ENCODE results near the gene SERPINA1. TPM values are rescaled to one million over a fixed set of nuclear protein-coding genes. Genes with fewer than 3 reads are reported as not detected.

The SERPINA1 gene
- total and polyA plus RNA-seq, 10 of the 15 experiments (the other 5 are each of a cell fraction or from before 2014, with no cell fraction given), result 0.16 to 6.6 (median 0.53) TPM

DNA sequence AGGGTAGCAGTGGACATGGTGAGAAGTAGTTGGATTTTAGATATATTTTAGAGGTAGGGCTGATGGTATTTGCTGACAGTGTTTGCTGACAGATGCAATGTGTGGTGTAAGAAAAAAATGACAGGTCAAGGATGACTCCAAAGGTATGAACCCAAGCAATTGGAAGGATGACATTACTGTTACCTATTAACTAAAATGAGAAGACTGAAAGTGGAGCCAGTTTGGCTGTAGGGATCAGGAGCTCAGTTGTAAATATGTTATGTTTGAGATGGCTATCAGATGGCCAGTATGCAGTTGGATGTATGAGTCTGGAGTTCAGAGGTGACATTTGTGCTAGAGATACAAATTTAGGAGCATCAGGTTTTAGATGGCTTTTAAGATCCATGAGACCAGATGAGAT, 47.9 kb downstream of the SERPINA1 start:
- FAIRE-seq, result no peak
- TF ChIP-seq POLR2A (IDR thresholded peaks at IDR 0.05; ENCODE audit: low read depth, low read length) (no peak), KDM1A (IDR thresholded peaks at IDR 0.05; ENCODE audit: borderline replicate concordance) (no peak), ZZZ3 (IDR thresholded peaks at IDR 0.05; ENCODE audit: control insufficient read depth, insufficient read length, low read depth) (no peak), SPI1 (IDR thresholded peaks at IDR 0.05; ENCODE audit: borderline replicate concordance, insufficient read depth, low read depth, low read length) (no peak)
- TF ChIP-seq, protein P1, sequence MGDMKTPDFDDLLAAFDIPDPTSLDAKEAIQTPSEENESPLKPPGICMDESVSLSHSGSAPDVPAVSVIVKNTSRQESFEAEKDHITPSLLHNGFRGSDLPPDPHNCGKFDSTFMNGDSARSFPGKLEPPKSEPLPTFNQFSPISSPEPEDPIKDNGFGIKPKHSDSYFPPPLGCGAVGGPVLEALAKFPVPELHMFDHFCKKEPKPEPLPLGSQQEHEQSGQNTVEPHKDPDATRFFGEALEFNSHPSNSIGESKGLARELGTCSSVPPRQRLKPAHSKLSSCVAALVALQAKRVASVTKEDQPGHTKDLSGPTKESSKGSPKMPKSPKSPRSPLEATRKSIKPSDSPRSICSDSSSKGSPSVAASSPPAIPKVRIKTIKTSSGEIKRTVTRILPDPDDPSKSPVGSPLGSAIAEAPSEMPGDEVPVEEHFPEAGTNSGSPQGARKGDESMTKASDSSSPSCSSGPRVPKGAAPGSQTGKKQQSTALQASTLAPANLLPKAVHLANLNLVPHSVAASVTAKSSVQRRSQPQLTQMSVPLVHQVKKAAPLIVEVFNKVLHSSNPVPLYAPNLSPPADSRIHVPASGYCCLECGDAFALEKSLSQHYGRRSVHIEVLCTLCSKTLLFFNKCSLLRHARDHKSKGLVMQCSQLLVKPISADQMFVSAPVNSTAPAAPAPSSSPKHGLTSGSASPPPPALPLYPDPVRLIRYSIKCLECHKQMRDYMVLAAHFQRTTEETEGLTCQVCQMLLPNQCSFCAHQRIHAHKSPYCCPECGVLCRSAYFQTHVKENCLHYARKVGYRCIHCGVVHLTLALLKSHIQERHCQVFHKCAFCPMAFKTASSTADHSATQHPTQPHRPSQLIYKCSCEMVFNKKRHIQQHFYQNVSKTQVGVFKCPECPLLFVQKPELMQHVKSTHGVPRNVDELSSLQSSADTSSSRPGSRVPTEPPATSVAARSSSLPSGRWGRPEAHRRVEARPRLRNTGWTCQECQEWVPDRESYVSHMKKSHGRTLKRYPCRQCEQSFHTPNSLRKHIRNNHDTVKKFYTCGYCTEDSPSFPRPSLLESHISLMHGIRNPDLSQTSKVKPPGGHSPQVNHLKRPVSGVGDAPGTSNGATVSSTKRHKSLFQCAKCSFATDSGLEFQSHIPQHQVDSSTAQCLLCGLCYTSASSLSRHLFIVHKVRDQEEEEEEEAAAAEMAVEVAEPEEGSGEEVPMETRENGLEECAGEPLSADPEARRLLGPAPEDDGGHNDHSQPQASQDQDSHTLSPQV (IDR thresholded peaks at IDR 0.05), result no peak

More for the DNA sequence above, 47.9 kb downstream of the SERPINA1 start:
- Histone ChIP-seq H2AFZ (ENCODE audit: control insufficient read depth, low read depth, low read length) (no peak overlapping the region), H3K9me3 (replicated peaks; ENCODE audit: control insufficient read depth, insufficient read depth, low read length) (peaks cover 5% of the 10 kb centered on the region; the same call in 2 of the 3 replicates), H3K27ac (ENCODE audit: control insufficient read depth, insufficient read depth) (no peak overlapping the region), H3K9ac (ENCODE audit: control insufficient read depth, insufficient read depth, low read length) (no peak overlapping the region), H3K4me2 (ENCODE audit: control insufficient read depth, insufficient read depth) (no peak overlapping the region), H3K27me3 (replicated peaks in 1 of 2; ENCODE audit: control insufficient read depth in 2 of 2, insufficient read depth in 2 of 2, low read length in 1 of 2) (no peaks in the 10 kb centered on the region), H3K36me3 (ENCODE audit: control insufficient read depth in 2 of 2, insufficient read depth in 2 of 2, low read length in 1 of 2) (no peaks in the 10 kb centered on the region), H3K4me3 (no peak overlapping the region), H4K20me1 (ENCODE audit: control insufficient read depth, insufficient read depth) (no peaks in the 10 kb centered on the region), H3K79me2 (ENCODE audit: control insufficient read depth, insufficient read depth, low read length) (no peaks in the 10 kb centered on the region), H3K4me1 (ENCODE audit: control insufficient read depth, insufficient read depth, low read length) (peaks cover 5% of the 10 kb centered on the region)
- ATAC-seq (no peak), DNase-seq (ENCODE audit: low read depth, low spot score) (no peak)
- in situ Hi-C loops (cut with MboI), result no loop called here
- BruUV-seq (replicated peaks), result no TSS peak
- SMC1A ChIA-PET (ENCODE audit: uncharacterized antibody, unreplicated experiment), result no interaction called here
- RAD21 ChIA-PET (ENCODE audit: unreplicated experiment), result no interaction called here
- POLR2A ChIA-PET, result no interaction called here
- intact Hi-C loops (cut with micrococcal nuclease; ENCODE audit: unreplicated experiment), result no loop called here
- CTCF ChIA-PET, result no interaction called here
